K562 (cell line): Measurements from ENCODE around the gene EMC8. TPM values are rescaled to one million over a fixed set of nuclear protein-coding genes. Genes with fewer than 3 reads are reported as not detected.
A peak's percentile ranks its signal among the peaks of the same experiment; 100 is the strongest.

Experiments
- GABPB2 ChIP-seq: fragments of 250-450 bp; sonication (Bioruptor Pico); conservative IDR thresholded peaks from 2 replicates; pipeline ENCODE4 v1.5.1; 2021; ENCODE audit warnings: mild to moderate bottlenecking
- HMG20B ChIP-seq: fragments of 250-450 bp; sonication (Bioruptor Pico); IDR thresholded peaks from 2 replicates; pipeline ENCODE4 v1.5.0; 2021; ENCODE audit warnings: mild to moderate bottlenecking
- MCM5 ChIP-seq: fragments of 450-650 bp; IDR thresholded peaks from 2 replicates; pipeline ENCODE4 v1.6.1; 2016; ENCODE audit warnings: low read depth
- RCOR1 ChIP-seq, 2 experiments: IDR thresholded peaks; 2 replicates each; pipeline ENCODE4 v1.6.1; 2012; ENCODE audit warnings: low read depth in 2 of 2, low read length in 2 of 2, borderline replicate concordance in 1 of 2, improper control_type of control experiment in 1 of 2
- SOX6 ChIP-seq: fragments of 450-650 bp; IDR thresholded peaks from 2 replicates; pipeline ENCODE4 v1.6.1; 2014; ENCODE audit warnings: mild to moderate bottlenecking
- TGIF2 ChIP-seq: sonication (generic); formaldehyde crosslinking; IDR thresholded peaks from 2 replicates; pipeline ENCODE4 v1.8.1; 2022; ENCODE audit warnings: mild to moderate bottlenecking, missing genetic modification reagents, moderate library complexity
- ZNF408 ChIP-seq: fragments of 250-450 bp; sonication (Bioruptor Pico); IDR thresholded peaks from 2 replicates; pipeline ENCODE4 v1.4.0; 2020; ENCODE audit warnings: low read depth, mild to moderate bottlenecking, moderate library complexity
- ZNF586 ChIP-seq: fragments of 450-650 bp; formaldehyde crosslinking; conservative IDR thresholded peaks from 2 replicates; pipeline ENCODE4 v1.4.0; 2020; ENCODE audit warnings: mild to moderate bottlenecking, moderate library complexity
- polyA plus RNA-seq, 8 experiments: library from polyadenylated mRNA; depleted of rRNA in 4 of 8; stranded (reverse) in 5 of 8; unstranded in 3 of 8; fragments of >200 nt; fragmentation: Nextera tagmentation in 2 of 8; fragmentation: Illumina TruSeq in 1 of 8; extraction: Ambion mirVana in 2 of 8; extraction: Trizol in 1 of 8; gene quantifications; 2 replicates each; pipeline versions ENCODE4 v1.2.1 to v1.2.3, GENCODE V29; 2011 to 2014; ENCODE audit warnings: inconsistent platforms in 1 of 8, missing spikeins in 1 of 8
- total RNA-seq, 7 experiments: library from RNA; depleted of rRNA in 6 of 7; stranded (reverse); fragments of >200 nt in 6 of 7; fragmentation: Illumina TruSeq in 2 of 7; extraction: Trizol in 2 of 7; gene quantifications; 2 replicates each; pipeline versions ENCODE4 v1.2.1 to v1.2.3, GENCODE V29; 2011 to 2021; ENCODE audit warnings: low replicate concordance in 1 of 7
- TF ChIP-seq, protein P1 (sequence below), 2 experiments: fragments of 450-650 bp; formaldehyde crosslinking in 1 of 2; IDR thresholded peaks; 2 replicates each; pipeline versions ENCODE4 v1.4.0 to v1.6.1; 2014 to 2020; ENCODE audit warnings: mild to moderate bottlenecking in 2 of 2, borderline replicate concordance in 1 of 2, low read depth in 1 of 2
- TF ChIP-seq, protein P2 (sequence below), 3 experiments: IDR thresholded peaks in 2 of 3; conservative IDR thresholded peaks in 1 of 3; 2 replicates each; pipeline ENCODE4 v1.5.1; 2011 to 2012; ENCODE audit warnings: low read length in 3 of 3, mild to moderate bottlenecking in 3 of 3, control low read depth in 2 of 3, improper control_type of control experiment in 1 of 3, inconsistent platforms in 1 of 3, low read depth in 1 of 3, mixed read lengths in 1 of 3, moderate library complexity in 1 of 3; ENCODE audit not compliant: insufficient read depth in 2 of 3
- TF ChIP-seq, protein P3 (sequence below), 2 experiments: fragments of 450-650 bp; IDR thresholded peaks; 2 replicates each; pipeline ENCODE4 v1.6.1; 2016
- TF ChIP-seq, protein P4 (sequence below), 3 experiments: fragments of 200-800 bp in 1 of 3; fragments of 250-450 bp in 1 of 3; fragments of 450-650 bp in 1 of 3; sonication (Bioruptor Pico) in 1 of 3; sonication (Bioruptor generic) in 1 of 3; formaldehyde crosslinking in 1 of 3; IDR thresholded peaks; 2 replicates each; pipeline versions ENCODE4 v1.6.1 to v1.8.0; 2016 to 2022; ENCODE audit warnings: mild to moderate bottlenecking in 2 of 3, missing genetic modification characterization in 2 of 3, missing compliant biosample characterization in 1 of 3, moderate library complexity in 1 of 3

EMC8 gene
- total and polyA plus RNA-seq, 9 of the 15 experiments (the other 6 are each of a cell fraction or from before 2014, with no cell fraction given) = 11.4 to 81.8 (median 48.6) TPM

DNA sequence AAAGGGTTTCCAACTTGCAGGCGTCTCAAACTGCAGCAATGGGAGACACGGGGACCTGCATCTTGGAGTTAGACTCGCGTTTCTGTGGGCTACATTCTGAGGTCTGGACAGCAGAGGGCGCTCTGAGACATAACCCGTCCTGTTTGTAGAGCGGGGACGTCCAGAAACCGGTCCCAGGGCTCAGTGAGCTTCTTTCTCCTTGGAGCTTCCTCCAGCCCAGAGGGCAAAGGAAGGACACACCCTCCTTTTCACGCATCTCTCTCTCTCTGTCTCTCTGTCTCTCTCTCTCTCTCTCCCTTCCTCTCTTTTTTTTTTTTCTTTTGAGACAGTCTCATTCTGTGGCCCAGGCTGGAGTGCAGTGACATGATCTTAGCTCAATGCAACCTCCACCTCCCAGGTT lies 19.9 kb upstream of the EMC8 start (continued):
- TF ChIP-seq, protein P1, sequence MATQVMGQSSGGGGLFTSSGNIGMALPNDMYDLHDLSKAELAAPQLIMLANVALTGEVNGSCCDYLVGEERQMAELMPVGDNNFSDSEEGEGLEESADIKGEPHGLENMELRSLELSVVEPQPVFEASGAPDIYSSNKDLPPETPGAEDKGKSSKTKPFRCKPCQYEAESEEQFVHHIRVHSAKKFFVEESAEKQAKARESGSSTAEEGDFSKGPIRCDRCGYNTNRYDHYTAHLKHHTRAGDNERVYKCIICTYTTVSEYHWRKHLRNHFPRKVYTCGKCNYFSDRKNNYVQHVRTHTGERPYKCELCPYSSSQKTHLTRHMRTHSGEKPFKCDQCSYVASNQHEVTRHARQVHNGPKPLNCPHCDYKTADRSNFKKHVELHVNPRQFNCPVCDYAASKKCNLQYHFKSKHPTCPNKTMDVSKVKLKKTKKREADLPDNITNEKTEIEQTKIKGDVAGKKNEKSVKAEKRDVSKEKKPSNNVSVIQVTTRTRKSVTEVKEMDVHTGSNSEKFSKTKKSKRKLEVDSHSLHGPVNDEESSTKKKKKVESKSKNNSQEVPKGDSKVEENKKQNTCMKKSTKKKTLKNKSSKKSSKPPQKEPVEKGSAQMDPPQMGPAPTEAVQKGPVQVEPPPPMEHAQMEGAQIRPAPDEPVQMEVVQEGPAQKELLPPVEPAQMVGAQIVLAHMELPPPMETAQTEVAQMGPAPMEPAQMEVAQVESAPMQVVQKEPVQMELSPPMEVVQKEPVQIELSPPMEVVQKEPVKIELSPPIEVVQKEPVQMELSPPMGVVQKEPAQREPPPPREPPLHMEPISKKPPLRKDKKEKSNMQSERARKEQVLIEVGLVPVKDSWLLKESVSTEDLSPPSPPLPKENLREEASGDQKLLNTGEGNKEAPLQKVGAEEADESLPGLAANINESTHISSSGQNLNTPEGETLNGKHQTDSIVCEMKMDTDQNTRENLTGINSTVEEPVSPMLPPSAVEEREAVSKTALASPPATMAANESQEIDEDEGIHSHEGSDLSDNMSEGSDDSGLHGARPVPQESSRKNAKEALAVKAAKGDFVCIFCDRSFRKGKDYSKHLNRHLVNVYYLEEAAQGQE (IDR thresholded peaks at IDR 0.05; ENCODE audit: borderline replicate concordance) = peak; percentile 47; the same call in 1 of the 2 replicates
- TF ChIP-seq, protein P1 (CRISPR knock-in tag; IDR thresholded peaks at IDR 0.05; ENCODE audit: low read depth) = no peak
- TF ChIP-seq RCOR1 (IDR thresholded peaks at IDR 0.05; ENCODE audit: borderline replicate concordance in 1 of 2, low read depth in 2 of 2, low read length in 2 of 2) (0 out of 4 replicates have a peak, but pooled peaks of 1 of the 2 experiments have one; percentile 29), ZNF586 (CRISPR knock-in tag) (no peak), HMG20B (no peak), GABPB2 (CRISPR knock-in tag) (no peak), SOX6 (no peak), TGIF2 (CRISPR knock-in tag) (no peak), ZNF408 (CRISPR knock-in tag) (no peak), MCM5 (no peak)
- TF ChIP-seq, protein P2, sequence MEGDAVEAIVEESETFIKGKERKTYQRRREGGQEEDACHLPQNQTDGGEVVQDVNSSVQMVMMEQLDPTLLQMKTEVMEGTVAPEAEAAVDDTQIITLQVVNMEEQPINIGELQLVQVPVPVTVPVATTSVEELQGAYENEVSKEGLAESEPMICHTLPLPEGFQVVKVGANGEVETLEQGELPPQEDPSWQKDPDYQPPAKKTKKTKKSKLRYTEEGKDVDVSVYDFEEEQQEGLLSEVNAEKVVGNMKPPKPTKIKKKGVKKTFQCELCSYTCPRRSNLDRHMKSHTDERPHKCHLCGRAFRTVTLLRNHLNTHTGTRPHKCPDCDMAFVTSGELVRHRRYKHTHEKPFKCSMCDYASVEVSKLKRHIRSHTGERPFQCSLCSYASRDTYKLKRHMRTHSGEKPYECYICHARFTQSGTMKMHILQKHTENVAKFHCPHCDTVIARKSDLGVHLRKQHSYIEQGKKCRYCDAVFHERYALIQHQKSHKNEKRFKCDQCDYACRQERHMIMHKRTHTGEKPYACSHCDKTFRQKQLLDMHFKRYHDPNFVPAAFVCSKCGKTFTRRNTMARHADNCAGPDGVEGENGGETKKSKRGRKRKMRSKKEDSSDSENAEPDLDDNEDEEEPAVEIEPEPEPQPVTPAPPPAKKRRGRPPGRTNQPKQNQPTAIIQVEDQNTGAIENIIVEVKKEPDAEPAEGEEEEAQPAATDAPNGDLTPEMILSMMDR (IDR thresholded peaks at IDR 0.05 in 2 of 3, conservative IDR thresholded peaks at IDR 0.05 in 1 of 3; ENCODE audit: insufficient read depth in 2 of 3, low read depth in 1 of 3, low read length in 3 of 3) = peak; percentile 75 to 85 (median 79)
- TF ChIP-seq, protein P3, sequence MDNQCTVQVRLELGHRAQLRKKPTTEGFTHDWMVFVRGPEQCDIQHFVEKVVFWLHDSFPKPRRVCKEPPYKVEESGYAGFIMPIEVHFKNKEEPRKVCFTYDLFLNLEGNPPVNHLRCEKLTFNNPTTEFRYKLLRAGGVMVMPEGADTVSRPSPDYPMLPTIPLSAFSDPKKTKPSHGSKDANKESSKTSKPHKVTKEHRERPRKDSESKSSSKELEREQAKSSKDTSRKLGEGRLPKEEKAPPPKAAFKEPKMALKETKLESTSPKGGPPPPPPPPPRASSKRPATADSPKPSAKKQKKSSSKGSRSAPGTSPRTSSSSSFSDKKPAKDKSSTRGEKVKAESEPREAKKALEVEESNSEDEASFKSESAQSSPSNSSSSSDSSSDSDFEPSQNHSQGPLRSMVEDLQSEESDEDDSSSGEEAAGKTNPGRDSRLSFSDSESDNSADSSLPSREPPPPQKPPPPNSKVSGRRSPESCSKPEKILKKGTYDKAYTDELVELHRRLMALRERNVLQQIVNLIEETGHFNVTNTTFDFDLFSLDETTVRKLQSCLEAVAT (IDR thresholded peaks at IDR 0.05) = peak in 1 of 2 experiments; percentile 50; a peak in 1 of 4 replicates
- TF ChIP-seq, protein P4, sequence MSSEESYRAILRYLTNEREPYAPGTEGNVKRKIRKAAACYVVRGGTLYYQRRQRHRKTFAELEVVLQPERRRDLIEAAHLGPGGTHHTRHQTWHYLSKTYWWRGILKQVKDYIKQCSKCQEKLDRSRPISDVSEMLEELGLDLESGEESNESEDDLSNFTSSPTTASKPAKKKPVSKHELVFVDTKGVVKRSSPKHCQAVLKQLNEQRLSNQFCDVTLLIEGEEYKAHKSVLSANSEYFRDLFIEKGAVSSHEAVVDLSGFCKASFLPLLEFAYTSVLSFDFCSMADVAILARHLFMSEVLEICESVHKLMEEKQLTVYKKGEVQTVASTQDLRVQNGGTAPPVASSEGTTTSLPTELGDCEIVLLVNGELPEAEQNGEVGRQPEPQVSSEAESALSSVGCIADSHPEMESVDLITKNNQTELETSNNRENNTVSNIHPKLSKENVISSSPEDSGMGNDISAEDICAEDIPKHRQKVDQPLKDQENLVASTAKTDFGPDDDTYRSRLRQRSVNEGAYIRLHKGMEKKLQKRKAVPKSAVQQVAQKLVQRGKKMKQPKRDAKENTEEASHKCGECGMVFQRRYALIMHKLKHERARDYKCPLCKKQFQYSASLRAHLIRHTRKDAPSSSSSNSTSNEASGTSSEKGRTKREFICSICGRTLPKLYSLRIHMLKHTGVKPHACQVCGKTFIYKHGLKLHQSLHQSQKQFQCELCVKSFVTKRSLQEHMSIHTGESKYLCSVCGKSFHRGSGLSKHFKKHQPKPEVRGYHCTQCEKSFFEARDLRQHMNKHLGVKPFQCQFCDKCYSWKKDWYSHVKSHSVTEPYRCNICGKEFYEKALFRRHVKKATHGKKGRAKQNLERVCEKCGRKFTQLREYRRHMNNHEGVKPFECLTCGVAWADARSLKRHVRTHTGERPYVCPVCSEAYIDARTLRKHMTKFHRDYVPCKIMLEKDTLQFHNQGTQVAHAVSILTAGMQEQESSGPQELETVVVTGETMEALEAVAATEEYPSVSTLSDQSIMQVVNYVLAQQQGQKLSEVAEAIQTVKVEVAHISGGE (CRISPR knock-in tag; IDR thresholded peaks at IDR 0.05) = no peak
